ENCODE data around the gene SNTG2.

The SNTG2 gene

GRCh38 chr2:1238598-1239138, 288.0 kb downstream of the SNTG2 start:
- no peak for DNase-seq (ENCODE audit: low spot score)

DNA sequence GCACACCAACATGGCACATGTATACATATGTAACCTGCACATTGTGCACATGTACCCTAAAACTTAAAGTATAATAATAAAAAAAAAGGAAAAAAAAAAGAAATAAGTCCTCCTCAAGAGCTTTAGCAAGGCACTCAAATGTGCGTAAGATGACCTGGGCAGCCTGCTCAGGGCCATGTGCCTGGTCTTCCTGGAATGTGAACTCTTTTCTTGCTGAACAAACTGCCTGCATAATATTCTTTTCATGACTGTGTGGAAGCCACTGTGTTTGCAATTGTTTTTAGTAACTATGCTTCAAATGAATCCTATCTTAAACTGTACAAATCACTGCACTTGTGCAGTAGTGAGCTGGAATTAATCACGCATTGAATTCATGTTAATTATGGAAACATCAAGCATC, 294.5 kb downstream of the SNTG2 start:
- DNase-seq (ENCODE audit: low spot score) = no peak

GRCh38 chr2:1246239-1246638, 295.6 kb downstream of the SNTG2 start:
- DNase-seq (ENCODE audit: low spot score) = no peak

GRCh38 chr2:1246991-1247390, 296.3 kb downstream of the SNTG2 start:
- DNase-seq (ENCODE audit: low spot score) = no peak

DNA sequence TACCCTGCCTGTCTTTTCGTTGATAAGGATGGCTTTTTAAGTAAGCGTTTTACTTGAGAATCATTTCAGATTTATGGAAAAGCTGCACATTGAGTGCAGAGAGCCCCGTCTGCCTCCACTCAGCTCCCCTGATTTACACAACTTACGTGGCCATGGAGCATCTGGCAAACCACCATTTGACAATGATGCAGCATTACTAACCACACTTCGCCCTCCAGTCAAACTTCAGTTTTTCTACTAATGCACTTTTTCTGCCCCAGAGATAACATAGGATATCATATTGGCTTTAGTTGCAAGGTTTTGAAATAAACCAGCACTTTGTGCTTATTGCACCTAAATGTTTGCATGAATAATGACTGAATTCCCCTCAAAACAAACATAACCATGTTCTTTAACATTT, 297.5 kb downstream of the SNTG2 start:
- DNase-seq (ENCODE audit: low spot score) = no peak

GRCh38 chr2:1249897-1250687, 299.4 kb downstream of the SNTG2 start:
- DNase-seq (ENCODE audit: low spot score) = no peak

DNA sequence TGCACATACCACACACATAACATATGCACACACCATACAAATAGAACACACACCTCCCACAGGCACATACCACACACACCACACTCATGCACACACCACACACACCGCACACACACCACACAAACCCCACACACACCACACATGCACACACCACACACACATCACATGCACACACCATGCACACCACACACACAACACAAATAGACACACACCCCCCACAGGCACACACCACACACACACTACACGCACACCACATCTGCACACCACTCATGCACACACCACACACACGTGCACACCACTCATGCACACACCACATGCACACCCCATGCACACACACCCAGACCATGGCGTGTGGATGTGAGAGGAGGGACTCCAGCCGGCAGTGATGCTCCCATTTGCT, 300.9 kb downstream of the SNTG2 start:
- no peak for DNase-seq (ENCODE audit: low spot score)

GRCh38 chr2:1253629-1254028, 303.0 kb downstream of the SNTG2 start:
- DNase-seq (ENCODE audit: low spot score) = no peak

DNA sequence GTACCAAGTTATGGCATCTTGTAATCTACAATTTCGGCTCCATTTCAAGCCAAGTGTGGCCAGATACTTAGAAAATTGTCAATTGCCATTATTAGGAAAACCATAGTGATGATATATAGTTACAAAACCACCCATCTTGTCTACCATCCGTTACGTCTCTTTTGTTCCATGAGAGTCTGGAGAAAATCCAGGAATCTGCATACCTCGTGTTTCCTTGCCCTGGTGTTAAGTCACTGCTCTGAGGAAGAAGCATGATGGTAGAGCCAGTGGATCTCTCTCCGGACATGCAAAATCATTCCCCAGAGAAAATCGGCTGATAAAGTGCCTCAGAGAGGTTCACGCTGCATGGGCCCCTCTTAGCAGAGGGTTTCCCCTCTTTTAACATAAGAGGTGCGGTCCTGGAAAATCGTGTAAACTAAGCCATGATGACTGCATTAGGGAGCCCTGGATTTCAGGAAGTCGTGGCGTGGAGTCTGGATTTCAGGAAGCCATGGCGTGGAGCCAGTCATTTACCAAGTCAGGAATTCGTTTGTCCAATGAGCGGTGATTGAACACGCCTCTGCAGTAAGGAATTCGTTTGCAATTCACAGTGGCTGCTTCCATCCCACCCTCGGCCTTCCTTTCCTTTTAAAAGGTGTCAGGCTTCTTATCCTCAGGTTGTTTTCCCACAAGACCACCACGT, 304.2 kb downstream of the SNTG2 start:
- DNase-seq (ENCODE audit: low spot score) = no peak

DNA sequence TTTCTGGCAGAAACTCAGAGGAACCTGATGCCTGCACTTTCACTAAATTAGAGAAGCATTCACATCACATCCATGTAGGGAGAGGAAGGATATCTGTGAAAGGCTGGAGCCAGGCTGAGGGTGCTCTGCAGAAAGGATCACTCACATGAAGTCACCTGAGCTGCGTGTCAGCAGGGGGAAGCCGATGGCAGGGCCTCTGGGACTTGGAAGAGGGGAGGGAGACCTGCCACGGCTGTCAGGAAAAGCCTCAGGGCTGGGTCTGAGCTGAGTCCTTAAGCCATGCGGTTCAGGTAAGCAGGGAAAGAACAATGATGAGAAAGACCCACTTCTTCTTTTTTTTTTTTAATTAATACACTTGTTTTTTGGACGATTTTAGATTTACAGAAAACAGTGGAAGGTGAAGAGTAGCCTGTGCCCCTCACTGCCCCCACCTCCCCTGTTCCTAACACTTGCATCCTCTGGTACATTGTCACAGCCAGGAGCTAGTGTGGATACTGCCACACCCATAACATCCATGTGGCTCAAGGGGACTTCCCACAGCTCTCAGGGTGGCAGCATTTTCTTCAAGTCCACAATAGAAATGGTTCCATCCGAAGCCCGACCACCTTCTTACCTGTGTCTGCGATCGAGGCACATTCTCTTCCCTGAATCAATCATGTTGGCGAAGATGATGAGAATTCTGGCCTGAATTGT, 306.1 kb downstream of the SNTG2 start:
- no peak for DNase-seq (ENCODE audit: low spot score)

- no peak for DNase-seq (ENCODE audit: low spot score)
Measured at GRCh38 chr2:1257334-1257733, 306.7 kb downstream of the SNTG2 start.

GRCh38 chr2:1259746-1260145, 309.1 kb downstream of the SNTG2 start:
- no peak for DNase-seq (ENCODE audit: low spot score)

DNA sequence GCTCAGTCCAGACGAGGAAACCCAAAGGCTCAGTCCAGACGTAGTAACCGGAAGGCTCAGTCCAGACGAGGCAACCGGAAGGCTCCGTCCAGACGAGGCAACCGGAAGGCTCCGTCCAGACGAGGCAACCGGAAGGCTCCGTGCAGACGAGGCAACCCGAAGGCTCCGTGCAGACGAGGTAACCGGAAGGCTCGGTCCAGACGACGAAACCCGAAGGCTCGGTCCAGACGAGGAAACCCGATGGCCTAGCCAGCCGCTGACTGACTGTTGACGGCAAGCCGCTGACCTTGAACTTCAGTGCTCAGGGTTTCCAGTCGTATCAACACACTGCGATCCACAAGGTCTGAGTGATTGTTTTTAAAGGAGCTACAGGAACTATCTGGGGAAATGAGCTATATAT, 312.0 kb downstream of the SNTG2 start:
- no peak for DNase-seq (ENCODE audit: low spot score)

- no peak for DNase-seq (ENCODE audit: low spot score)
Measured at GRCh38 chr2:1265454-1265853, 314.8 kb downstream of the SNTG2 start.

DNA sequence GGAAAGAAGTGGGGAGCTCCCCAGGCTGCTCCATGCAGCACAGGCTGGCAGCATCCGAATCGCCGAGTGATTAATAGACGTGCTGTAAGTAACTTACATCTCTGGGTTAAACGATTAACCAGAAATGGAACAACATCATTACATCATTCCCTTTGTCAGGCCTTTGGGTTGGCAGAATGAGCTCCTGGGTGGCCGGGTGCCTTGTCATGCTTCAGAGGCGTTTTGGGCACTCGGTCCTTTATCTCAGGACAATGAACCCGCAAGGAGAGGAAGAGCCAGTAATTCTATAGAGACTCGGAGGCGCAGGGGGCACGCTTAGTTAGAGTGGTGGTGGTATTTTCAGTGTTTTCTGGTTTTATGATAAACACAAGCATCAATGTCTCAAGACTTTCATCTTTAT, 315.7 kb downstream of the SNTG2 start:
- no peak for DNase-seq (ENCODE audit: low spot score)

- no peak for DNase-seq (ENCODE audit: low spot score)
Measured at GRCh38 chr2:1268034-1268433, 317.4 kb downstream of the SNTG2 start.

GRCh38 chr2:1269812-1270211, 319.2 kb downstream of the SNTG2 start:
- DNase-seq (ENCODE audit: low spot score) = no peak

DNA sequence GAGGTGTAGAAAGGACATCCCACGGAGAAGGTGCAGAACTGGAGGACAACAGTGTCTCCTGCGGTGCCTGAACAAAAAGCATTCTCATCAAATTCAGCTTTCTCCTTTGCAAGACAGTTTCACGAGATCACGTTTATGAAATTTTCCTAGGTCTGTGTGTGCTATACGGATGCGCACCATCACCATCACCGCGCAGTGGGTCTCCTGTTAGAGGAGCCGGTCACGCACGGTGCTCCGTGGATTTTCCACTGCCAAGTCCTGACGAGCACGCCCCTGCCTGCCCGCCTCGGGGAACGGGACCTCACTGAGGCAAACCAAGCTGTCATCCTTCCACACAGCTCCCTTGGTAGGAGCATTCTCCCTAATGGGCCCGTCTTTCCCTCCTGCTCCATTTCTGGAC, 322.2 kb downstream of the SNTG2 start:
- DNase-seq (ENCODE audit: low spot score) = no peak

- DNase-seq (ENCODE audit: low spot score) = no peak
Measured at GRCh38 chr2:1277634-1278033, 327.0 kb downstream of the SNTG2 start.

GRCh38 chr2:1278125-1278524, 327.5 kb downstream of the SNTG2 start:
- no peak for DNase-seq (ENCODE audit: low spot score)

- no peak for DNase-seq (ENCODE audit: low spot score)
Measured at GRCh38 chr2:1278861-1279260, 328.2 kb downstream of the SNTG2 start.

GRCh38 chr2:1282552-1282951, 331.9 kb downstream of the SNTG2 start:
- DNase-seq (ENCODE audit: low spot score) = no peak
